IMR-90 (cell line): ENCODE measurements around the gene FRYL. TPM values are rescaled to one million over a fixed set of nuclear protein-coding genes. Genes with fewer than 3 reads are reported as not detected.

ENCODE experiments used
- ATAC-seq: fragments of 200-7000 bp; cut with Tn5 transposase; 2 replicates; pipeline ENCODE4 v1.9.1; 2020; ENCODE audit warnings: low read depth, mild to moderate bottlenecking, moderate library complexity
- BruUV-seq: library from RNA; stranded (reverse); fragments of 400-500 nt; replicated peaks from 2 replicates; lab custom pipeline; 2021; lab: Mats Ljungman, UMichigan
- CTCF ChIA-PET: fragments of 300-600 bp; formaldehyde crosslinking; extraction: SDS; loops from one replicate; lab custom pipeline; 2021; ENCODE audit warnings: antibody characterized with exemption; lab: Yijun Ruan, JAX
- POLR2A ChIA-PET: fragments of 300-600 bp; sonication (Branson Sonifier 250); formaldehyde crosslinking; loops from one replicate; lab custom pipeline; 2022; ENCODE audit warnings: antibody characterized with exemption; ENCODE audit not compliant: unreplicated experiment; lab: Charles Lee
- DNase-seq: peaks from one replicate; pipeline ENCODE4 v3.0.0; 2013
- H2AFZ ChIP-seq: replicated peaks from 2 replicates; pipeline ENCODE3; 2013; ENCODE audit warnings: low read length, mild to moderate bottlenecking; ENCODE audit not compliant: poor library complexity
- H2AK5ac ChIP-seq: 2 replicates; pipeline ENCODE4 v1.6.1; 2013; ENCODE audit warnings: low read depth, low read length, inconsistent platforms
- H2AK9ac ChIP-seq: replicated peaks from 2 replicates; pipeline ENCODE3; 2013; ENCODE audit warnings: mild to moderate bottlenecking, low read depth, low read length, moderate library complexity; ENCODE audit not compliant: poor library complexity
- H2BK120ac ChIP-seq: 2 replicates; pipeline ENCODE4 v1.6.1; 2013; ENCODE audit warnings: low read depth, low read length, inconsistent platforms
- H2BK15ac ChIP-seq: 3 replicates; pipeline ENCODE4 v1.6.1; 2013; ENCODE audit warnings: low read depth, low read length, inconsistent platforms
- H2BK20ac ChIP-seq: 2 replicates; pipeline ENCODE4 v1.6.1; 2013; ENCODE audit warnings: low read depth, mild to moderate bottlenecking, inconsistent platforms, low read length, moderate library complexity
- H2BK5ac ChIP-seq: 2 replicates; pipeline ENCODE4 v1.6.1; 2013; ENCODE audit warnings: mild to moderate bottlenecking, low read depth, low read length, inconsistent platforms; ENCODE audit not compliant: poor library complexity, severe bottlenecking
- H3K14ac ChIP-seq: replicated peaks from 2 replicates; pipeline ENCODE4 v1.6.1; 2013; ENCODE audit warnings: low read depth, low read length, inconsistent platforms
- H3K18ac ChIP-seq: 2 replicates; pipeline ENCODE4 v1.6.1; 2013; ENCODE audit warnings: low read depth, low read length, control low read depth
- H3K23ac ChIP-seq: 2 replicates; pipeline ENCODE4 v1.6.1; 2013; ENCODE audit warnings: low read depth, low read length, inconsistent platforms
- H3K27ac ChIP-seq: 2 replicates; pipeline ENCODE4 v1.5.1; 2013; ENCODE audit warnings: mild to moderate bottlenecking, control low read depth, low read length; ENCODE audit not compliant: insufficient read depth
- H3K27me3 ChIP-seq: 2 replicates; pipeline ENCODE4 v1.6.1; 2013; ENCODE audit warnings: low read length; ENCODE audit not compliant: control insufficient read depth, insufficient read depth
- H3K36me3 ChIP-seq: 2 replicates; pipeline ENCODE4 v1.6.1; 2013; ENCODE audit warnings: low read length, mixed read lengths; ENCODE audit not compliant: control insufficient read depth, insufficient read depth
- H3K4ac ChIP-seq: 2 replicates; pipeline ENCODE4 v1.6.1; 2013; ENCODE audit warnings: low read depth, low read length, inconsistent platforms
- H3K4me1 ChIP-seq: 2 replicates; pipeline ENCODE4 v1.6.1; 2013; ENCODE audit warnings: low read length, mixed read lengths; ENCODE audit not compliant: control insufficient read depth, insufficient read depth
- H3K4me2 ChIP-seq: 2 replicates; pipeline ENCODE4 v1.6.1; 2013; ENCODE audit warnings: low read depth, mild to moderate bottlenecking, control low read depth, low read length, moderate library complexity
- H3K4me3 ChIP-seq: 2 replicates; pipeline ENCODE4 v1.5.1; 2013; ENCODE audit warnings: low read depth, mild to moderate bottlenecking, control low read depth, low read length, moderate library complexity; ENCODE audit not compliant: insufficient read depth
- H3K56ac ChIP-seq: 2 replicates; pipeline ENCODE4 v1.6.1; 2013; ENCODE audit warnings: low read length, inconsistent platforms; ENCODE audit not compliant: insufficient read depth; ENCODE audit errors: extremely low read depth
- H3K79me1 ChIP-seq, 2 experiments: 2 replicates each; pipeline ENCODE4 v1.6.1; 2013; ENCODE audit warnings: low read length in 2 of 2, inconsistent platforms in 1 of 2, low read depth in 1 of 2
- H3K9ac ChIP-seq: 2 replicates; pipeline ENCODE4 v1.6.1; 2013; ENCODE audit warnings: low read depth, low read length, control low read depth
- H3K9me1 ChIP-seq: 2 replicates; pipeline ENCODE4 v1.6.1; 2013; ENCODE audit warnings: low read length, inconsistent platforms; ENCODE audit not compliant: insufficient read depth
- H3K9me3 ChIP-seq: 2 replicates; pipeline ENCODE4 v1.6.1; 2013; ENCODE audit warnings: low read length; ENCODE audit not compliant: control insufficient read depth, insufficient read depth
- H4K20me1 ChIP-seq: 2 replicates; pipeline ENCODE4 v1.6.1; 2013; ENCODE audit warnings: low read length, inconsistent platforms; ENCODE audit not compliant: insufficient read depth
- H4K5ac ChIP-seq: 2 replicates; pipeline ENCODE4 v1.6.1; 2013; ENCODE audit warnings: mild to moderate bottlenecking, low read depth, low read length, control low read depth
- H4K8ac ChIP-seq, 2 experiments: 2 replicates each; pipeline ENCODE4 v1.6.1; 2013; ENCODE audit warnings: low read depth in 2 of 2, low read length in 2 of 2, control low read depth in 1 of 2, inconsistent platforms in 1 of 2
- H4K91ac ChIP-seq: 2 replicates; pipeline ENCODE4 v1.6.1; 2013; ENCODE audit warnings: low read depth, low read length, inconsistent platforms; ENCODE audit not compliant: insufficient read depth
- BHLHE40 ChIP-seq: fragments of 150-350 bp; IDR thresholded peaks from 2 replicates; pipeline ENCODE4 v1.6.1; 2016; ENCODE audit warnings: mild to moderate bottlenecking, low read depth, low read length
- CEBPB ChIP-seq: IDR thresholded peaks from 2 replicates; pipeline ENCODE4 v1.6.1; 2012; ENCODE audit warnings: low read depth, low read length, improper control_type of control experiment
- CHD1 ChIP-seq: IDR thresholded peaks from 2 replicates; pipeline ENCODE4 v1.6.1; 2012; ENCODE audit warnings: low read depth, low read length, improper control_type of control experiment
- ELK1 ChIP-seq: fragments of 150-350 bp; IDR thresholded peaks from 2 replicates; pipeline ENCODE4 v1.6.1; 2016; ENCODE audit warnings: low read depth, mild to moderate bottlenecking, low read length, moderate library complexity, borderline replicate concordance
- FOS ChIP-seq: fragments of 150-350 bp; IDR thresholded peaks from 2 replicates; pipeline ENCODE4 v1.6.1; 2016; ENCODE audit warnings: low read depth, low read length
- MAFK ChIP-seq: IDR thresholded peaks from 2 replicates; pipeline ENCODE4 v1.6.1; 2012; ENCODE audit warnings: low read depth, low read length, improper control_type of control experiment
- MAZ ChIP-seq: IDR thresholded peaks from 2 replicates; pipeline ENCODE4 v1.6.1; 2012; ENCODE audit warnings: low read depth, mild to moderate bottlenecking, low read length, improper control_type of control experiment, moderate library complexity, borderline replicate concordance
- MXI1 ChIP-seq: IDR thresholded peaks from 2 replicates; pipeline ENCODE4 v1.6.1; 2012; ENCODE audit warnings: low read depth, mild to moderate bottlenecking, low read length, moderate library complexity, borderline replicate concordance
- NFE2L2 ChIP-seq: fragments of 150-350 bp; IDR thresholded peaks from 2 replicates; pipeline ENCODE4 v1.6.1; 2016; ENCODE audit warnings: low read depth, mild to moderate bottlenecking, low read length
- POLR2A ChIP-seq: IDR thresholded peaks from 2 replicates; pipeline ENCODE4 v1.6.1; 2012; ENCODE audit warnings: mild to moderate bottlenecking, low read depth, low read length
- RAD21 ChIP-seq: IDR thresholded peaks from 2 replicates; pipeline ENCODE4 v1.6.1; 2012; ENCODE audit warnings: low read length, improper control_type of control experiment
- RCOR1 ChIP-seq: IDR thresholded peaks from 2 replicates; pipeline ENCODE4 v1.6.1; 2012; ENCODE audit warnings: mild to moderate bottlenecking, low read length, improper control_type of control experiment; ENCODE audit not compliant: insufficient replicate concordance
- RFX5 ChIP-seq: IDR thresholded peaks from 2 replicates; pipeline ENCODE4 v1.8.0; 2012; ENCODE audit warnings: low read depth, mild to moderate bottlenecking, low read length, moderate library complexity
- SMC3 ChIP-seq: fragments of 150-350 bp; IDR thresholded peaks from 2 replicates; pipeline ENCODE4 v1.6.1; 2016; ENCODE audit warnings: low read depth, mild to moderate bottlenecking, antibody characterized with exemption, low read length, moderate library complexity
- USF2 ChIP-seq: fragments of 150-350 bp; IDR thresholded peaks from 2 replicates; pipeline ENCODE4 v1.6.1; 2017; ENCODE audit warnings: mild to moderate bottlenecking, antibody characterized with exemption, low read length, low read depth
- WGBS, 2 experiments: methylation state at CpG; one replicate each; pipeline versions ENCODE4 v1.1.5 to v1.1.7; 2013; ENCODE audit warnings: missing lambda C conversion rate in 2 of 2; ENCODE audit not compliant: insufficient read length in 1 of 2; ENCODE audit errors: extremely low coverage in 2 of 2; 5-methylcytosine and 5-hydroxymethylcytosine counted together
- dilution Hi-C: fragments of 300-500 bp; cut with HindIII; formaldehyde crosslinking; loops from one replicate; pipeline ENCODE4 v1.14.3; 2018; ENCODE audit warnings: low sequenced_read_pairs; ENCODE audit not compliant: unreplicated experiment
- in situ Hi-C: fragments of 300-500 bp; cut with MboI; formaldehyde crosslinking; loops from 3 replicates; pipeline ENCODE4 v1.14.3; 2019; ENCODE audit warnings: low sequenced_read_pairs, inconsistent platforms, mixed read lengths
- intact Hi-C: fragments of 100-400 bp; cut with micrococcal nuclease; formaldehyde crosslinking; loops from 2 replicates; pipeline ENCODE4 v1.10.0; 2022
- polyA plus RNA-seq, 3 experiments: library from polyadenylated mRNA; depleted of rRNA; stranded (reverse); fragments of >200 nt; gene quantifications; 2 replicates each; pipeline ENCODE4 v1.2.3, GENCODE V29; 2012; ENCODE audit warnings: low replicate concordance in 1 of 3
- total RNA-seq: library from RNA; depleted of rRNA; stranded (reverse); fragments of >200 nt; gene quantifications from 2 replicates; pipeline ENCODE4 v1.2.3, GENCODE V29; 2012
- TF ChIP-seq, protein P1 (sequence below): conservative IDR thresholded peaks from 2 replicates; pipeline ENCODE4 v1.5.1; 2012; ENCODE audit warnings: mild to moderate bottlenecking, low read depth, low read length, improper control_type of control experiment

The FRYL gene
- total and polyA plus RNA-seq, 2 of the 4 experiments (the other 2 are of a cell fraction): 9.9 to 77.4 TPM

- CTCF ChIA-PET: no interaction called here
- WGBS, 2 experiments: 100% methylated on average over 1 of the region's 3 CpGs; no CpG with 5 or more reads in 1 of the 2 experiments
- intact Hi-C loops: no loop called here
Observed at GRCh38 chr4:48669086-48669485, 111.0 kb downstream of the FRYL start.

More at GRCh38 chr4:48669086-48669485, 111.0 kb downstream of the FRYL start:
- Histone ChIP-seq H2BK15ac (no peak overlapping the region), H2BK20ac (no peak overlapping the region), H3K14ac (no peak overlapping the region), H3K9me3 (no peaks in the 10 kb centered on the region), H3K4me3 (no peak overlapping the region), H2BK120ac (no peak overlapping the region), H3K27me3 (no peaks in the 10 kb centered on the region), H3K23ac (no peak overlapping the region), H3K36me3 (no peaks in the 10 kb centered on the region), H3K4me2 (no peak overlapping the region), H2AK5ac (no peak overlapping the region), H3K9me1 (no peaks in the 10 kb centered on the region), H2BK5ac (no peak overlapping the region), H4K91ac (no peak overlapping the region), H3K18ac (no peak overlapping the region), H4K5ac (no peak overlapping the region), H3K9ac (no peak overlapping the region), H2AFZ (no peak overlapping the region), H4K20me1 (peaks cover 7% of the 10 kb centered on the region; the same call in 1 of the 2 replicates), H3K4ac (no peak overlapping the region), H3K79me1 (peaks cover 23 to 46% of the 10 kb centered on the region in 2 experiments), H3K4me1 (no peaks in the 10 kb centered on the region; the same call in 1 of the 2 replicates), H4K8ac (no peak overlapping the region), H3K56ac (no peak overlapping the region), H3K27ac (no peak overlapping the region), H2AK9ac (no peak overlapping the region)
- no TSS peak for BruUV-seq
- POLR2A ChIA-PET: no interaction called here
- no peak for DNase-seq
- TF ChIP-seq RCOR1 (no peak), BHLHE40 (no peak), RFX5 (no peak), POLR2A (no peak), FOS (no peak), ELK1 (no peak), RAD21 (no peak), CHD1 (no peak), USF2 (no peak), NFE2L2 (no peak), MXI1 (no peak), CEBPB (no peak), MAZ (no peak), MAFK (no peak), SMC3 (no peak)
- TF ChIP-seq, protein P1, sequence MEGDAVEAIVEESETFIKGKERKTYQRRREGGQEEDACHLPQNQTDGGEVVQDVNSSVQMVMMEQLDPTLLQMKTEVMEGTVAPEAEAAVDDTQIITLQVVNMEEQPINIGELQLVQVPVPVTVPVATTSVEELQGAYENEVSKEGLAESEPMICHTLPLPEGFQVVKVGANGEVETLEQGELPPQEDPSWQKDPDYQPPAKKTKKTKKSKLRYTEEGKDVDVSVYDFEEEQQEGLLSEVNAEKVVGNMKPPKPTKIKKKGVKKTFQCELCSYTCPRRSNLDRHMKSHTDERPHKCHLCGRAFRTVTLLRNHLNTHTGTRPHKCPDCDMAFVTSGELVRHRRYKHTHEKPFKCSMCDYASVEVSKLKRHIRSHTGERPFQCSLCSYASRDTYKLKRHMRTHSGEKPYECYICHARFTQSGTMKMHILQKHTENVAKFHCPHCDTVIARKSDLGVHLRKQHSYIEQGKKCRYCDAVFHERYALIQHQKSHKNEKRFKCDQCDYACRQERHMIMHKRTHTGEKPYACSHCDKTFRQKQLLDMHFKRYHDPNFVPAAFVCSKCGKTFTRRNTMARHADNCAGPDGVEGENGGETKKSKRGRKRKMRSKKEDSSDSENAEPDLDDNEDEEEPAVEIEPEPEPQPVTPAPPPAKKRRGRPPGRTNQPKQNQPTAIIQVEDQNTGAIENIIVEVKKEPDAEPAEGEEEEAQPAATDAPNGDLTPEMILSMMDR: no peak
- no peak for ATAC-seq
- in situ Hi-C loops: no loop called here
- dilution Hi-C loops: no loop called here
